ENCODE measurements around the gene CSMD2.

The CSMD2 gene

DNA sequence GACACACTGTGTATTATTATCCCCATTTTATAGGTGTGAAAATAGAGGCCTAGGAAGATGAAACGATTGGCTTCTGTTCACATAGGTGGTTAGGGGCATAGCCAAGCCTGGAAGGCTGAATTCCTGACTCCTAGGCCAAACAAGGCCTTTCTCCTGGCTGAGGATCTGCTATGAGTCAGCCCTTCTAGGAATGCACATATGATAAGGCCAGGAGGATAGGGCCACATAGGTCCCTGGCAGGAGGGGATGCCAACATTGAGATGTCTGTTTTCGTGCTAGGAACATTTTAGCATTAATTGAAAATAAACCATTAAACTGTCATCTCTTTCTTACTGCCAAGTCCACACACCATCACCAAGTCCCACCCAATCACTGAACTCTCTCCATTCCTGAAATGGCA lies 9.2 kb downstream of the CSMD2 start:
- no peak for DNase-seq

DNA sequence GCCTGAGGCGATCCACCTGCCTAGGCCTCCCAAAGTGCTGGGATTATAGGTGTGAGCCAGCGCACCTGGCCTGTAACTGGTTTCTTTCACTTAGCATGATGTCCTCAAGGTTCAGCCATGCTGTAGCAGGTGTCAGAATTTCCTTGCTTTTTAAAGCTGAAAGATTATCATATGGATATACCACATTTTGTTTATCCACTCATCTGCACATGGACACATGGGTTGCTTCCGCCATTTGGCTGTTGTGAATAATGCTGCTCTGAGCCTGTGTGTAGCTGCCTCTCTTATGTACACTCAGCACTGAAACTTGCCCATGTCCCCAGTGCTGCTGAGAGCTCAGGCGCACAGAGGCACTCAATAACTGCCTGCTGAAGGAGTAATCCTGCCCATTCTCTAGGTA lies 11.8 kb downstream of the CSMD2 start:
- DNase-seq = no peak

DNA sequence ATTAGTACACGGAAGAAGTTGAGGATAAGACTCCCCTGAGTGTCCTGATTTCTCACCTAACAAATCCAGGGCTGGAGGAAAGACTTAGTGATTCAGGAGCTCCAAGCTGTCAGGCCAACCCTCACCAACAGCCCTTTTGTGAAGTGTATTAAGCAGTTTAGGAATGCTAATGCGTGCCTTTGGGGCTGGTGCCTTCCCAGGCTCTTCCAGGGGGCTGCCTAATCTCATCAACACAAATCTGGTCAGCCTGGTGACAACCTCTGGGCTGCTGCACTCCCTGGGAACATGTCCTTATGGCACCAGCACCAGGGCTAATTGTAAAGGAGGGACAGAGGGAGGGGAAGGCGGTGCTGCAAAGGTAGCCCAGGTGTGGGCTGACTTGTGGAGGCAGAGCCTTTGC lies 15.5 kb downstream of the CSMD2 start:
- no peak for DNase-seq

DNA sequence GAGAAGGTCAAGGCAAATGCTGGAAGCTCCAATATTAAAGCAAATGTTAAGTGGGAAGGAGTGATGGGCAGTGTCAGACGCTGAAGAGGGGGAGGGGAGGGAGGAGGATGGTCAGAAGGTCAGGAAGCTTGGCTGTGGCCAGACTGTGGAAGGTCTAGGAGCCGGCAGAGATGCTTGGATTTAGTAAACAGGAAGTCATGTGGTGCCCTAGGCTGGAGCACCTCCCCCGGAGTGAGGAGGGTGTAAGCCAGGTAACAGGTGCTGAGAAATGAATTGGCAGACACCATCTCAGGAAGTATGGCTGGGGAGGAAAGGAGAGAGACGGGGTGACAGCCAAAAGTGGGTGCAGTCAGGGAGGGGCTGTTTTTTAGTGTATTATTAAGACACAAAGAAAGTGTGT lies 17.7 kb downstream of the CSMD2 start:
- DNase-seq = no peak

DNA sequence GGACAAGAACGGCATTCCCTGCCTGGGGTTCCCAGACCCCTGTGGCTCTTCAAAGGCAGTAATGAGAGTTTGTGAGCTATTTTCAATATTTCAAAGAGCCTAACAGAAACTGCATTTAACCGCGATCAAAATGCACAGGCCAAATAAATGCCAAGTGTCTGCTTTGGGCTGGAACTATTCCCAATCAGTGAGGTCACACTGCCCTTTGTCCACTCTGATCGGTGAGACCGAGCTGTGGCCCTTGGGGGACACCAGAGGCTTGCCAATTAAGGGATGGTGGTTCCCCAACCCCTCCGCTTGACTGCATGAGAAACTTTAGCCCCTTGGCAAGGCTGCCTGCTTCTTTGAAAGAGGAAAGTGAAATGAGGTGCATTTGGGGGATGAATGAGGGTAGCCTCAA lies 20.3 kb downstream of the CSMD2 start:
- DNase-seq = no peak

DNA sequence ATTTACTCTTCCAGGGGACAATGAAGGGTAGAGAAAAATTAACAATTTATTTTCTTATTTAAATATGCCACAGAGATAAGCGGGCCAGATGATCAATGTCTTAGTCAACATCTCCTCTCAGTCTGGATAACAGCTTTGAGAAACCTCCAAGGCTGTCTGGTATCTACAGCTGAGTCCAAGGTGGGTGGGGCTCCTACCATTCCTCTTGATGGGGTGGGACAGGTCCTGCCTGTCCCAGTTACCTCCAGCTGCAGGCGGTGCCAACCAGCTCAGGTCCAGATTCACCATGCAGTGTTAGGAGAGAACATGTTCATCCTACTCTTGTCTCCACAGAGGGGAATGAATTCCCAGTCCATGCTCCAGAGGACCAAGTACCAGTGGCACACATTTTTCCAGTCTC lies 21.1 kb downstream of the CSMD2 start:
- DNase-seq = no peak

DNA sequence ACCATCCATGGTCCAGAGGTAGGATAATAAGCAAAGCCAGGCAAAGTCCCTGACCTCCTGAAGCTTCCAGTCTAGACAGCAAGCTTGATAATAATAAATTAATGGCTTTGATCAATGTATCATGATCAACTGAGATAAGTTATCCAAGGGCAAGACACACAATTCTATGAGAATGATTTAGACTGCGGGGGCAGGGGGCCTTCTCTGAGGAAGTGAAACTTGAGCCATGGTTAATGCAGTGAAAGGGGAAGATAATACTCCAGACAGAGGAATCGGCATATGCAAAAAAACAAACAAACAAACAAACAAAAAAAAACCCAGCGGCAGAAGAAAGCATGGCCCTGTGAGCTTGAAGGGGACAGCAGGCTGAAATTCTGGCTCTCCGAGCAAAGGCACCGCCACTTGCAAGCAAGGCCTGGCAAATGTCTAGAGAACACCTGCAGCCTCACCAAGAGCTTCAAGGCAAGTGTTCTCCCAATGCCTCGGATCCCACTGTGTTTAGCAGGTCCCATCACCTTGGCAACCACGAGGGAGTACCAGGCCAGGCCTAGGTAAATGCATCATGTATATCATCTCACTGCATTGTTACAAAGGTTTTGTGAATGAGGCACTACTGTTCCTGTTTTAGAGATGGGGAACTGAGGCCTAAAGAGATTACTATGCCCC lies 24.9 kb downstream of the CSMD2 start:
- no peak for DNase-seq

DNA sequence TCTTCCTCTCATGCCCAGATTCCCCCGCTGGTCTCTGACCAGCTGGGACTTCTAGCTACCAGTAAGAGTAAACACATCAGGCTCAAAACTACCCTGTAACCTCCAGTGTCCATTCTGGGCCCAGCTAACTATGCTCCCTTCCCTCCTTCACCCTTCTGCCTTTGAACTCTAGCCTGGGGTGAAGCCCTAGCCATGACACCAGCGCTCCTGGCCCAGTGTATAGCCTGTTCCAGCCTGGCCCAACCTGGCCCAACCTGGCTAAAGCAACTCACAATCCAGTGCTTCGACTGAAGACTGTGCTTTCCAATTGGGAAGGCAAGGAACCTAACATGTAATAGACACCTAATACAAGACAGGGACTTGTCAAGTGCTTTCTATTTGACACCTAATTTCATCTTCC lies 27.6 kb downstream of the CSMD2 start:
- no peak for DNase-seq

DNA sequence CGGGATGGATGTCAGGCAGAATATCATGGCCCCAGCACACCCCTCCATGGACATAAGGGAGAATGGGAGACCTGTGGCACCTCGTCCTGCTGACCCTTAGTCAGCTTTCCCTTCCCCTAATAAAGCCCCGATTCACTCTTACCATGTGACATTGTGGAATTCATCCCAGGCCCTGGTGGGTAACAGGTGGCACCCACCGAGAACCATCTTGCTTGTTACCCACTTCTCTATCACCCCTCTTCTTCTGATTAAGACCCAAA lies 32.9 kb downstream of the CSMD2 start:
- DNase-seq = no peak

DNA sequence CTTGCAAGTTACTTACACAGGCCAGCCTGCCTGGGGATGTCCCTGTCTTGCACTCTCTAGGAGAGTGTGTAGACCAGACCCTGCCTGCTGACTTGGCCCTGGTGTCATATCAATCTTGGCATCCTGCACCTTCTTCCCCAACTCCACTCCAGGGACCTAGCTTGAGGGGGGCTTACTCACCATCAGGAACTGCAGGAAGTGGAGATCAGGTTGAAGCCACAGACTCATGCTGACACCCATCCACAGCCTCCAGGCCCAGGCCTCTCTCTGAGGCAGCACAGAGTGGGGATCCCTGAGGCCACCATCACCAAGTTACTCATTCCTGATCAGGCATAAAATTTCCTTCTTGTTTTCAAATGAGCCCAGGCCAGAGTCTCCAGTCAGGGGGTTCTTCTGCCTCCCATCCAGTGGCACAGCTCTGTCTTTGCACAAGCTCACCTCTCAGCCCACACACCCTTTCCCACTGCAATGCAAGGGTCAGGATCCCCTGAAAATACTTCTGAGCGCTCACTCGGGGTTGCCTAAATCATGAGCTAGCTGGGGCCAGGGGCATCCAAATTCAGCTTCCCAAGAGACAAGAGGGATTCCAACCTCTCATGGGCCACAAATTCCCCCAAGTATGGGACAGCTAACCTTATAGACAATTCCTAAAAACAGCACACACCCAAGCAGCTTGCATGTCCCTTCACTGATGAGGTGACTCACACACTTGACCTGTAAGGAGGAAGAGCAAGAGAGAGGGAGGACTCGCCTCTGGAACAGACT lies 33.5 kb downstream of the CSMD2 start:
- no peak for DNase-seq

DNA sequence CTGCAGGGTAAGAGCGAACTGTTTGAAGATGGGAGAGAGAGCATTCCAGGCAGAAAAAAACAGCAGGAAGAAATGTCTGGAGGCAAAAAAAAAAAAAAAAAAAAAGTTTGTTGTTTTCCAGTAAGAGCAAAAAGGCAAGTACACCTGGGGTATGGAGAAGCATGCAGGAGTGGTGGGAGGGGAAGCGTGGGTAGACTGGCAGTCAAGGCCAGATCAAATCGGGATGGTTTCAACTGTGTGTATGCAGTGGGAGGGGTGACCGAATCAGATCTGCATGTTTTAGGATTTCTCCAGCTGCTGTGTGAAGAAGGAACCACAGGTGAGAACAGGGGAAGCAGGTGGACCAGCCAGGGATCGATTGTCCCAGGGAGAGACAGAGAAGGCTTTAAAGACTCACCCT lies 34.7 kb downstream of the CSMD2 start:
- DNase-seq = no peak

DNA sequence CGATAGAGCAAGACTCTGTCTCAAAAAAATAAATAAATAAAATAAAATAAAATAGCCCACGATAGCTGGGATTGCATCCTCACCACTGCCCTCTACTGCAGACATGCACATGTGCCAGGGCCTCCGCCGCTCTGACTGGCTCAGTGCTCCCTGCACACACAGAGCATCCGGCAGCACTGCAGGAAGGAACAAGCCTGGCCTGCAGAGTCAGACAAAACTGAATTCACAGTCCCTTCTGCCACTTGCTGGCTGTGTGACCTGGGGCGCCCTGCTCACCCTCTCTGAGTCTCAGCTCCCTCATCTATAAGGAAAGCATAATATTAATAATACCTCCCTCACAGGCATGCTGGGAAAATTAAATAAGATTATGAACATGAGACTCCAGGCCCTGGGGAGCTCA lies 35.4 kb downstream of the CSMD2 start:
- no peak for DNase-seq

DNA sequence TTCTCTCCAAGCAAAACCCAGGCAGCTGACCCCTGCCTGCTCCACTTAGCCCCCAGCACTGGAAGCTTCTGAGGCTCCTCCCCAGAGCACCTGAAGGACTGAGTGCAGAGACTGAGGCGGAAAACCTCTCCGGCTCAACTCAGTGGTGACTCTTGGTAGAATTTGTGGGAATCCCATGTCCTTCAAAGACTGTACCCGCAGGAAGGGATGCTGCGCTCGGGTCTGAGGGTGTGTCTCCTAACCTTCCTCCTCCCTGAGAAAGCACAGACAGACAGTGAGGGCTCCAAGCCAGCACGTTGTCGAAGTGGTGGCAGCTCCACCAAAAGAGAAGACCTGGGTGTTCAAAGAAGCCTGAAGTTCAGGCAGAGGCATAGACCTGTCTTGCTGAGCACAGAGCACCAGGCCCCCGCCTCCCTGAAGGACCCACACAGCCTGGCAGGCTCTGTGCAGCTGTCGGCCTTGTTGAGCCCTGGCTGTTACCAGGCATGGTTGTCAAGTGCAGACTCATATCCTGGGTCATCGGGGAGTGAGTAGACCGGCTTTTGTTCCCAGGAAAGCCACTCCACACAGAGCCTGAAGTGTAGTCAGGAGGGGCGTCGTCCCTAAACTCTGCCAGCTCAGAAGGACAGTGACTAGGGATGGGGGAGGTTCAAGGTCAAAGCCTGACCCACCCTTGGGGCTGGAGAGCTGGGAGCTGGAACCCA lies 36.7 kb downstream of the CSMD2 start:
- DNase-seq = no peak

DNA sequence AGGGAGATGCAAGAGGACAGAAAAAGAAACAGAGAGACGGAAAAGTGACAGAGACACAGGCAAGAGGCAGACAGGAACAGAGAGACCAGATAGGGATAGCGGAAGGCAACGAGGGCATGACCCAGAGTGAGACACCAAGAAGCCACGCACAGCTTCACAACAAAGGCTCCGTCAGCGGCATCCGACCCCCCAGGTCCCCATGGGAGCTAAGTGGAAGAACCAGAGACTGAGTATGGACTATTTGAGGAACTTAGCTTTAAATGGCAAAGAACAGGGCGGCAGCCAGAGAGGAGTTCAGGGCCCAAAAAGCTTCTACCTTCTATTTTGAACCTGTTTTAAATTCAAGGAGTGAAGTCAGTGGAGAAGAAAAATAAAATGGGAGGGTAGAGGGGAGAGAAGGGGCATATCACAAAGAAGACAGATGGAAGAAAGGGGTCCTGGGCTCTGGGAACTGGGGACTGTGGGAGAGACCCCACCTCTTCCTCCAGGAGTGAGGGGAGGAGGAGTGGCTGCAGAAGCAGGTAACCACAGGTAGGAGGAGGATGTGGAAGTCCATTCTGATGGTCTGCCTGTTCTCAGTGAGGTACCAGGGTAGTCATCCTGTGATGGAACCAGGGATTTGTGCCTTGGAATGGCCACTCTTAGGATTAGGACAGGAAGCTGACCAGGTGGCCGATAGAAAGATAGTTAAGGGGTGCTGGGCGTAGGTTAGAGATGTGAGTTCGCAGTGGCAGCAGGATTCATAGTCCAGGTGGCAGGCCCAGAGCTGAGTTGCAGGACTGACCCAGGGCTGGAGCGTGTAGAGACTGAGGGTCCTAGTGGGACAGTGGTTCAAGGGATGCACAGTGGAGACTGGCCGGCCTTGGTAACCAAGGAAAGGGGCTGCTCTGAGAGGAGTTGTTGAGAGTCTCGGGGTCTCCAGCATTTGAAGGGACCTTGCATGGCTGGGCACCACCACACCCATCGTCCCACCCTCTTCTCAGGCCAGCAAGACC lies 37.7 kb downstream of the CSMD2 start:
- no peak for DNase-seq

DNA sequence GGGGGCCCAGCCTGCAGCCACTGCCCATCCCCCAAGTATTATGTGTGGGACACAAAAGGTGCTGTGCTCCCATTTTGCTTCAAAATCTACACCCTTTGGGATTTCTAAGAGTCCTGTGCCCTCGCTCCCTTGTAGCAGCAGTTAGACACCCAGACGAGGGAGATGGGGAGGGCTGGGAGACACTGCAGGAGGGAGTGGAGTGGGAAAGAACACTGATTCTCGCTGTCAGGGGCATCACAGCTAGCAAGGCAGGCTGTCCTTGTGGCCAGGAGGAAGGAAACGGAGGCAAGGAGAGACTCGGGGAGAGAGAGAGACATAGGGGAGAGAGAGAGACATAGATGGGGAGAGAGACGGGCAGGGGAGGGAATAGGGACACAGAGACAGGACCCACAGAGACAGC lies 38.5 kb downstream of the CSMD2 start:
- no peak for DNase-seq

DNA sequence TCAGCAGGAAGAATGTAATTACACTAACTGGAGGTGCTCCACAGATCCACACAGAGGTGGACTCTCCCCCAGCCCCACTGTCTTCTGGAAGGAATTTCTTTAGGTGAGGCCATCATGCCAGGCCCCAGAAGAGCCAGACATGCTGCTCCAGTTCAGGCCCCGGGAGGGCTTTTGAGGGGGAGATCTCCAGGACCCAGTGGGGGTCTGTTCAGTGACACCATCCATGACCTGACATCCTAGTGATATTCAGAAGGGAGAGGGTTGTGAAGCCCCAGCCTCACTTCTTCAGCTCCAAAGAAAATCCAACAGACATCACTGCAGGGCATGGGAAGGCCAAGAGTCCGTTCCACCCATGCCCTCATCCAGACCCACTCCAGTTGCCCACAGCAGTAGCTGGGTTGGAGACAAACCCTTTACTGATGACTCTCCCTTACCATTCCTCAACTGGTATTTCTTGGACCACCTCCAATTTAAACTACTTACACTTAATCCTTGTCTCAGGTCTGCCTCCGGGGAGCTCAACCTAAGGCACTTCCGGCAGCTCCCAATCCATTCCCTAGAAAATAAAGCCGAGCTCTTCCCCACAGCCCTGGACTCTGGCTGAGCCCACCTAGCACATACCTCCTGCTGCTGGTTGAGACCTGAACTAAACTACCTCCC lies 39.2 kb downstream of the CSMD2 start:
- DNase-seq = no peak

DNA sequence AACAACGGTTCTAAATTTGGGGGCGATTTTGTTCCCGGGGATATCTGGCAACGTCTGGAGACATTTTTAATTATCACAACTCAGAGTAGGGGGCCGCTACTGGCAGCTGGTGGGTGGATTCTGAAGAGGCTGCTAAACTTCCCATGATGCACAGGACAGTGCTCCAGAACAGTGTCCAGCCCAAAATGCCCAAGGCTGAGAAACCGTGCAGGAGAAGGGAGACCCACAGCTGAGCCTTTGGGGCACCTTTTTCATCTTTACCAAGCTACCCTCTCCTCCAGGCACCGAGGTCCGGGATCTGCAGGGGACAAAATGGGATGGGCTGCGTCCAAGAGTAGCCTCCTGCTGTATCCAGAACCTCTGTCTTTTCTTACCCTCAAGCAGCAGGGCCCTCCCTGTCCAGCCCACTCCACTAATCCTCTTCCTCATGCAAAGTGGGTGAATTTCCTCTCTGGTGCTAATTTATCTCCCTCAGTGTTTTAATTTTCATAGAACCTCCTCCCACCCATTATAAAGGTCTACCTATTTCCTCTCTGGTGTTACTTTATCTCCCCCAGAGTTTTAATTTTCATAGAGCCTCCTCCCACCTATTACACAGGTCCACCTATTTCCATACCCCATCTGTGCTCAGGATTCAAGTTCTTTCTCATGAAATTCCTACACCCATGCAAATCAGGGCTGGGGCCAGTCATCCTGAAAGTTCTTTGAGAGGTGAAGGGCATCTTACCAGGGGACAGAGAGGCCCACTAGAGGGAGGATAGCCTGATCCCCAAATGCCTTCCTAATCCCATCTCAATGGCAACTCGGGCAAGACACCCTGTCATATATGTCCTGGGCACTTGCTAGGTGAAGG lies 42.7 kb downstream of the CSMD2 start:
- DNase-seq = no peak

DNA sequence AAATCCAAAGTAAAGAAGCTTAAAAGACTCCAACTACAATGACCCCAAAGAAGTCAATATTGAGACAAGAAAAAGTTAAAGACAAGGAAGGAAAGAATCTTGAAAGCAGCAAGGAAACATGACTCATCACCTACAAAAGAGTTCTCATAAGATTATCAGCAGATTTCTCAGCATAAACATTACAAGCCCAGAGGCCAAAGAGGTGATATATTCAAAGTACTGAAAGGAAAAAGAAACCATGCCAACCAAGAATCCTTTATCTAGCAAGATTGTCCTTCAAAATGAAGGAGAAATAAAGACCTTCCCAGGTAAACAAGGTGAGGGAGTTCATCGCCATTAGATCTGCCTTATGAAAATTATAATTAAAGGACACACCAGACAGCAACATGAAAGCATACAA lies 49.8 kb downstream of the CSMD2 start:
- no peak for DNase-seq

DNA sequence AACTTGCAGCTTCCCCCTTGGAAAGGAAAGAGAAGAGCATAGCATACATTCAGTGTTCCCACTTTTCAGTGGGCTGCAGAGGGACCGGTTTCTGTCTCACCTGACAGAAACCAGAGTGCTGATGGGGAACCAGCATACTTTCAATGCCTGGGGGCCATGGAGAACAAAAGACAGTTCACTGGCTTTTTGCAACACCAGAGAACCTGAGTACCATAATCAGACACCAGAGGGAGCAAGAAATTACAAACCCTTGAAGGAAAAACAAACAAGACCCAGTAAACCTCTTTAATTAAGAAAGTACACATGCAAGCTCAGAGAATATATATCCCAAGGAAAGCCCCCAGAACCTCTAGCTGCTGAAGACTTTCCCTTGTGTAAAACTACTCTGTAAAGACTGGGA lies 51.1 kb downstream of the CSMD2 start:
- DNase-seq = no peak

DNA sequence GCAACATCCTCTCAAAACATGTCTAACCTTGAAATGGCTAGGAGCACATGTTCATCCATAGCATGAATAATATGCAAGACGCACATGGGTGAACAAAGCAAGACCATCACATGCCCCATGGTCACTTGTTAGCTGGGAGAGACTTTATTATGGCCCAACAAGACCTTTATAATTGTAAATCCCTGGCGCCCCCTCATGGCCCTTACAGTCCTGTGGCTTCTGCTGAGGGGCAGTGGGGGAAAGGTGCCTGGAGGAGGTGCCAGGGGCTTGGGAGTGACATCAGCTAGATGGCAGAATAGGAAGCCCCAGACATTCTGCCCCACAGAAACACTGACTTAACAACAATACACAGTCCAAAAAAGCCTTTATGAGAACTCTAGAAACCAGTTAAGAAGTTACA lies 51.7 kb downstream of the CSMD2 start:
- no peak for DNase-seq

DNA sequence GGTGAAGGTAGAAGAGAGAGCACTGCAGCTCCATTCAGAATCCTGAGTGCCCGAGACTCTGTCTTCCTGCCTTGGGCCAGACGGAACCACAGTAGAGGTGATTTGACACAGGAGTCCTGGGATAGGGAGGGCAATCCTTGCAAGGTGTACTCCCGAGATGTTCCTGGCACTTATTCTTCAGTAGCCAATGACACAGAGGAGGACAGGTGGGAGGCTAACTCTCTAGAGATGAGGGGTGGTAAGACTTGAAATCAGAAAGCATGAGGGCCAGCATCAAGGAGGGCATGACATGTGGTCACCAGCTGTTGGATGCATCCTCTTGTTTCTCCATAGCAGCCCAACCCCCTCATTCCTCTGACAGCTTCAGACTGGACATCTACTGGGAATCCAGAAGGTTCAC lies 56.3 kb downstream of the CSMD2 start:
- DNase-seq = no peak

DNA sequence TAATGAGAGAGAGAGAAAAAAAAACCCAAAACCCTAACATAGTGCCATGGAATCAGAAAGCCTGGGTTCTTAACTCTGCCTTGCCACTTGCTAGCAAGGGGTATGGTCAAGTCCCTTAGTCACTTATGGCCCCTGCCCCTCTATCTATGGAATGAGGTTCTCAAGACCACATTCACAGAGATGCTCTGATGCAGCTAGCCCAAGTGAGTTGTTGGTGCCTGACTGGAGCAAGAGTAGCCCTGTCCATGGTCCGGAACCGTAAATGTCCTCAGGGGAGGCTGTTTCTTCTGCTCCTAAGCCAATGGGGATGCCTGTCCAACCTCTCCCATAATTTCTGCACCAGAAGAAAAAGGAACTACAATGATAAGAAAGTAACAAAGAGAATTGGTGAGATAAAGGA lies 56.8 kb downstream of the CSMD2 start:
- no peak for DNase-seq

All from EL (cell line).